C1 segment of cervical spinal cord (tissue), 14 donors: Measurements from ENCODE around the gene ANKS1A.

Experiments used
- DNase-seq, 14 donors: peaks; one replicate each; lab custom pipeline; 2025; lab: John Stamatoyannopoulos, UW

The ANKS1A gene

GRCh38 chr6:35054106-35054742 lies 165.2 kb downstream of the ANKS1A start:
- no peak for DNase-seq

GRCh38 chr6:35054743-35055130 lies 165.7 kb downstream of the ANKS1A start:
- no peak for DNase-seq

- no peak for DNase-seq
Observed at GRCh38 chr6:35055891-35056290, 166.8 kb downstream of the ANKS1A start.

DNA sequence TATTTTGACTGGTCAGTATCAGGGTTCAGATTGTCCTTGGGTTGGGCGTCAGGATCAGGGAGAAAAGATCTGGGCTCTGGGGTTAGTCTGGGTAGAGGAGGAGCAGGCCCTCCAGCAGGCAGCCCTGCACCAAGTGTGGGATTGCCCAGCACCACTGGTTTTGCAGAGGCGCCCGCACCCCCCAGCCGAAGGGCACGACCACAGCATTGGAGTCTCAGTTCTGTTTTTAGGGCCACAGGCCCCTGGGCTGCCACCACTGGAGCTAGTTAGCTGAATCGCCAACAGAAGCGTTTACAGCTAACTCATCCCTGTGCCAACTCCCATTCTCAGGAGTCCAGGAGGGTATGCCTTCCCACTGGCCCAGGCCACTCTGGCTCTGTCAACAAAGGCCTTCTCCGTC lies 167.9 kb downstream of the ANKS1A start:
- no peak for DNase-seq

DNA sequence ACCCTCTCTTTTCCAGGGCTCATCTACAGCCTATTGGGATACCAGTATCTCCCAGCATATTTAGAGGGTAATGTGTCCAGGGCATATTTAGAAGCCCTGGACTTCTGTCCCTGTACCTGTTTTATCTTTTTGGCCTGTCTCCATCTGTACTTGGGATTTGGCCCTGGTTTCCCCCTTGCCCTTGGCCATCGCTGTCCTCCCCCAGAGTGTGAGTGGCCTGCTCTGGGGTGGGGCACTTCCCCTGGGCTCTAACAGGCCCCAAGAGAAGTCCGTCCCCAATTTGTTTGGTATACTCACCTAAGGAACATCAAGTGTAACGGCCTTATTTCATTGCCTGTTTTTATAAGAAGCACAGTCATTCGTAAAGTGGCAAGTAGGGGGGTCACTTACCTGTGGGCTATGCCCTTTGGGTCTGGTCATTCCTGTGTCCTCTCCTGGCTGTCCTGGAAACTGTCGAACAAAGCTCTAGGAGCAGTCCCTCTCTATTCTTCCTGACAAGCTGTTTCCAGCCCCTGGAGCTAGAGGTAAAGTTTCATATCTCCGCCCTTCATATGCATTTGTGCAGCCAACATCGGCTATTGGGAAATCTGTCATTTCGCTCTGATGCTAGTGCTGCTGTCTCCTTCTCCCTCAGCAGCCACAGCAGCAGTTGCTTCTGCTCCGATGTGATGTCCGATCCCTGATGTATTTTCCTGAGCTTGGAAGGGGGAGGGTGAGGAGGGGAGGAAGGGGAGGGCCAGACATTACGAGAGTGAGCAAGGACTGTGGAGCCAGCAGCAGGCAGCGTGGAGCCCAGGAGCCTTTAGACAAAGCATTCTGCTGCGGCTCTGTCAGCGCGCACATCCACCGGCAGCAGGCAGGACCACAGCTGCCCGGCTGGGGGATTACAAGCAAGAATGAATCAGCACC lies 168.6 kb downstream of the ANKS1A start:
- DNase-seq, result peak in 1 of 14 donors; percentile 30

DNA sequence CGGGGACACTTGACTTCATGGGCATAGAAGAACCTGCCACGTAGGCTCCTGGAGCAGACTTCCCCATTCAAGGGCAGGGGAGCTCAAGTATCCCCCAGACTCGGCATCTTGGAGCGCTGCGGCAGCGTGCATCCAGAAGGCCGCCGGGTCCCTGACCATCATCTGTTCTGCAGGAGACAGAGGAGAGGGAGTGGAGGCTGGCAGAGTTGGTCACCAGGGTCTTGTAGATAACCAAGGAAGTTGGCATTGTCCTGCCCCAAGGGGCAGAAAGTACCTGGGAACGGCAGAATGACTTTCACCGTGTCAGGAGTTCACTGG lies 169.3 kb downstream of the ANKS1A start:
- DNase-seq, result no peak

DNA sequence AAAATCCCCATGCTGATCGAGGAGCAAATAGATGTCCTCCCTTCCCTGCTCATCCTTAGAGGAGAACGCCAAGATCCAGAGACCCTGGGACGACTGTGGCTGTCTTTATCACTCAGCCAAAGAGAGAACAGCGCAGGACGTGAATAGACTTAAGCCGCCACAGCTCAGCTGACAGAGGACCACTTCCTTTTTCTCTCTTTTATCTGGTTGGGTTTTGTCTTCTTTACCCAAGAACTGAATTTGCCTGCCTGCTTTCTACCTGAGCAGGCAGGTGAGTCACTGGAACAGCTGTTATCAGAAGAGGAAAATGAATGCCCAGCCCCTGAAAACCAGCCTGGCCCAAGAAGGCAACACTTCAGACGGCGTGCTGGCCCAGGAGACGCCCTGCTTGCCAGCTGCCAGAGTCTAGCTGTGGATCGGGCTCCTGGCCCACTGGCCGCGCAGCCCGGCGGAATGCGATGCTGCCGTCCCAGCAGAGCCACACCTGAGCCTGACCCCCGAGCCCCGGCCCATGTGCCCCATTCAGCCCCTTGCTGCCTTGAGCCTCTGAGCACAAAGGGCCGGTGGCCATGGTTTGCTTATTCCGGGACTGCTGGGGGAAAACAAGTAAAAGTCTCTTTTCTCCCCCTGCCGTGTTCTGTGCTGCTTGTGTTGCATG lies 169.9 kb downstream of the ANKS1A start:
- no peak for DNase-seq

GRCh38 chr6:35059596-35060345 lies 170.7 kb downstream of the ANKS1A start:
- no peak for DNase-seq

- no peak for DNase-seq
Observed at GRCh38 chr6:35061102-35061615, 172.1 kb downstream of the ANKS1A start.

- no peak for DNase-seq
Observed at GRCh38 chr6:35061651-35062410, 172.8 kb downstream of the ANKS1A start.

GRCh38 chr6:35062676-35063574 lies 173.9 kb downstream of the ANKS1A start:
- DNase-seq, result no peak

- peak in 1 of 14 donors; percentile 25 for DNase-seq
Observed at GRCh38 chr6:35063701-35064280, 174.7 kb downstream of the ANKS1A start.

DNA sequence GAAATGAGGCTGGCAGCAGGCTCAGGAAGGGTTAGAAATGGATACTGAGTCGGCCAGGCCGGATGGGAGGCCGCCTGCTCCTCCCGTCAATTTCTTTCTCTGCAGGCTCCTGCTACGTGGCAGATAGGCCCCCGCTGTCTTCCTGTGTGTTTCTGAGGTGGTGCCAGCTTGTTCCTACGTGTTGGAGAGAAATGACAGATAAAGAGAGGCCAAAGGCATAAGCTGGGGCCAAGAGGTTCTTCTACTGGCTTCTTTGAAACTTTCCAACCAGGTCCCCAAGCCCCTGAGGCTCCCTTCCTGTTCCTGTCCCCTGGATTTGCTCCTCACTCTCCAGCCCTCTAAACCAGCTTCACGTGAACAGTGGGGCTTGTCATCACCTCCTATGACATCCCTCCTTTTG lies 175.2 kb downstream of the ANKS1A start:
- DNase-seq, result peak in 1 of 14 donors; percentile 19

DNA sequence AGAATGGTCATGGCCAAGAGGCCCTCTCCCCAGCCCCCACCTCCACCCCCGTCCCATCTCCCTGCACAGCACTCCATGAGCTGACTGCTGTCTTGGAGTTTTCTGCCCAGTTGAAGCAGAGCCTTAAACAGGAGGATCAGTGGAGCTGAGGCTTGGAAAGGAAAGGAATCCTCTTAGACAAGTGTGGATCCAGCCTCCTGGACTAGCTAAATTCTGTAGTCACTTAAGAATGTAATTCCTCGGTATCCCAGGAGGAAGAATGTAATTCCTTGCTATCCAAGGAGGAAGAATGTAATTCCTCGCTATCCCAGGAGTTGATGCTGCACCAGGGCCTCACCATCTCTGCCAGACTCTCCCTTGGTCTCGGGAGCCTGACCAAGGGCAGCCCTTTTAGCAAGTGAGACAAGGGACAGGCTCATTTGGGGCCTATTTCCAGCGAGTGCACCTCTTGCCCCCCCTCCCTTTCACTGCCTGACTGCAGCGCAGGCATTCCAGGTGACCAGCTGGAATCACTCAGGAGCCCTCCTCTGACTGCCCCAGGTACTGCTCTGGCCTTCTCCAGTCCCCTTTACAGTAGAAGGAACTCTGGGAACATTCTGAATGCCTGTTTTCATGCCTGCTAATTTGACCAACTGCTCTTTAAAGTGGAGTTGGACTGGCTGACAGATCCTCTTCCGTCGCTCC lies 175.8 kb downstream of the ANKS1A start:
- DNase-seq, result no peak

DNA sequence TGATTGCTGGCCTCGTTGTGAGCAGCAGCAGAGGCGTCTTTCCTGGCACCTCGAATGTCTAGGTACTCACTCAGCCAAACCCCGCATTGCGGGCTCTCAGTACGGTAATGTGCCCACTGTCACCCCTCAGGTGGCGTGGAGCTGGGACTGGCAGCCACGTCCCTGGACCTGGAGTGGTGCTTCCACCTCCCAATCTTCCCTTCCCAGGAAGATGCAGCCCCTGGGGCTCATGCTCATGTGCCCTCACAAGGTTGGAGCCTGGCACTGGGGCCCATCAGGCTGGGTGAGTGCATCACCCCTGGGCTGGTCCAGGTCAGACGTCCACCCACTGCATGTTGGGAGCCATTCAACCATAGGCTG lies 176.4 kb downstream of the ANKS1A start:
- DNase-seq, result no peak

GRCh38 chr6:35065870-35066269 lies 176.8 kb downstream of the ANKS1A start:
- DNase-seq, result no peak

GRCh38 chr6:35067234-35067633 lies 178.2 kb downstream of the ANKS1A start:
- DNase-seq, result no peak

DNA sequence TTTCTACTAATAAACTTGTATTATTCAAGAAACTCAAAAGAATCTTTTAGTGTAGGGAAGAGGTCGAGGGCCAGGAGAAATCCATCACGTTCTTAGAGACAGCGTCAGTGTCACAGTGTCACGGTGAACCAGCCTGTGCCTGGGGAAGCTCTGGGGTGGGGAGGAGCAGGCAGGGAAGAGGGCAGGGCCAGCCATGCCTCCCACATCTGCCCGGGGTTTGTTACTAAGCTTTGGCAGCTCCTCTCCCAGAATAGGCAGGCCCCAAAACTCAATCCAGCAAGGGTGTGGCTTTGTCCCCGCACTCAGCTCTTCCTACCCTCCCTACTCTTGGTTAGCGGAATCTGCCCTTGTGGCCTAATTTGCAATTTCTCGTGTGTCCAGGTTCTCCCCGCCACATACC lies 179.2 kb downstream of the ANKS1A start:
- DNase-seq, result no peak

GRCh38 chr6:35068644-35069043 lies 179.6 kb downstream of the ANKS1A start:
- DNase-seq, result no peak
